A673 (cell line): ENCODE results near the gene PTH1R.

ENCODE experiments used
- CTCF ChIP-seq: fragments of 300-800, 200-600 bp; sonication (generic); conservative IDR thresholded peaks from 2 replicates; pipeline ENCODE4 v1.5.1; 2017; ENCODE audit warnings: low read depth, mild to moderate bottlenecking, antibody characterized with exemption, low read length, moderate library complexity, mixed read lengths
- EZH2 ChIP-seq: fragments of 200-600 bp; sonication (generic); IDR thresholded peaks from 2 replicates; pipeline ENCODE4 v1.6.1; 2017; ENCODE audit warnings: borderline replicate concordance, low read depth, mild to moderate bottlenecking, mixed read lengths, antibody characterized with exemption, low read length; ENCODE audit not compliant: poor library complexity, severe bottlenecking

- no peak for TF ChIP-seq CTCF
- TF ChIP-seq EZH2 = no peak
These were observed 48.9 kb downstream of the PTH1R start for GRCh38 chr3:46926447-46926846.
